Fibroblast of mammary gland (primary cell): ENCODE measurements around the gene SLC22A23.

Source experiments
- DNase-seq: peaks from one replicate; pipeline ENCODE4 v3.0.0-alpha.2; 2010; ENCODE audit warnings: low read depth
- H3K4me3 ChIP-seq: 2 replicates; pipeline ENCODE4 v1.5.1; 2011; ENCODE audit warnings: low read depth, mild to moderate bottlenecking, low read length, moderate library complexity; ENCODE audit not compliant: control insufficient read depth
- CTCF ChIP-seq: conservative IDR thresholded peaks from 2 replicates; pipeline ENCODE4 v1.5.1; 2011; ENCODE audit warnings: low read depth, low read length, inconsistent platforms; ENCODE audit not compliant: control insufficient read depth, insufficient read depth

Gene SLC22A23

GRCh38 chr6:3373597-3374203 is 83.2 kb downstream of the SLC22A23 start:
- DNase-seq, result no peak
- no peak for TF ChIP-seq CTCF
- no peak overlapping the region for H3K4me3 ChIP-seq

GRCh38 chr6:3372912-3373554 is 83.8 kb downstream of the SLC22A23 start:
- DNase-seq, result no peak
- TF ChIP-seq CTCF, result no peak
- H3K4me3 ChIP-seq, result no peak overlapping the region

- DNase-seq, result no peak
- no peak overlapping the region for H3K4me3 ChIP-seq
- peak; percentile 11 for TF ChIP-seq CTCF
Observed at GRCh38 chr6:3372184-3372846, 84.5 kb downstream of the SLC22A23 start.

- no peak overlapping the region for H3K4me3 ChIP-seq
- DNase-seq, result no peak
- TF ChIP-seq CTCF, result no peak
Observed at GRCh38 chr6:3371222-3371949, 85.5 kb downstream of the SLC22A23 start.

- DNase-seq, result no peak
- no peak overlapping the region for H3K4me3 ChIP-seq
- TF ChIP-seq CTCF, result no peak
Observed at GRCh38 chr6:3370361-3371221, 86.3 kb downstream of the SLC22A23 start.

- no peak for TF ChIP-seq CTCF
- no peak overlapping the region for H3K4me3 ChIP-seq
- no peak for DNase-seq
Observed at GRCh38 chr6:3369985-3370360, 86.9 kb downstream of the SLC22A23 start.
